Lower lobe of right lung (tissue), 2 donors: ENCODE measurements around the gene LHFPL6. TPM values are rescaled to one million over a fixed set of nuclear protein-coding genes. Genes with fewer than 3 reads are reported as not detected.

Source experiments
- ATAC-seq, 2 donors: fragments of 200-7000 bp; cut with Tn5 transposase; one replicate each; pipeline ENCODE4 v1.9.1; 2020 to 2022; ENCODE audit warnings: mild to moderate bottlenecking in 2 of 2, moderate library complexity in 2 of 2
- DNase-seq: peaks from one replicate; pipeline ENCODE4 v3.0.0-alpha.2; 2020
- H3K27ac ChIP-seq: fragments of 200-600 bp; one replicate; pipeline ENCODE4 v1.8.0; 2022
- H3K27me3 ChIP-seq: fragments of 200-600 bp; one replicate; pipeline ENCODE4 v1.8.0; 2022; ENCODE audit warnings: low read depth
- H3K36me3 ChIP-seq: fragments of 200-600 bp; one replicate; pipeline ENCODE4 v1.8.0; 2022; ENCODE audit warnings: mild to moderate bottlenecking
- H3K4me1 ChIP-seq: fragments of 200-600 bp; one replicate; pipeline ENCODE4 v1.8.0; 2022
- H3K4me3 ChIP-seq: fragments of 200-600 bp; one replicate; pipeline ENCODE4 v1.8.0; 2022; ENCODE audit warnings: mild to moderate bottlenecking
- H3K9me3 ChIP-seq: fragments of 200-600 bp; one replicate; pipeline ENCODE4 v1.8.0; 2022
- CTCF ChIP-seq: fragments of 200-600 bp; IDR thresholded peaks from one replicate; pipeline ENCODE4 v1.8.0; 2022; ENCODE audit warnings: antibody characterized with exemption, mild to moderate bottlenecking
- intact Hi-C: fragments of 100-400 bp; cut with DNase I; formaldehyde crosslinking; loops from one replicate; pipeline ENCODE4 v1.11.0; 2022
- total RNA-seq: library from RNA; stranded (reverse); fragmentation: NEBNext Ultra II Directional; extraction: Animal tissue kit (Norgen Biotek cat#: 25700); gene quantifications from one replicate; pipeline ENCODE4 v1.2.1, GENCODE V29; 2021
- donor health status: DM: no; HTN: yes; CAD: no; lungs with severe emphysema.

LHFPL6 gene
- total RNA-seq, 1 donor from 2014 or later = 68.7 TPM

DNA sequence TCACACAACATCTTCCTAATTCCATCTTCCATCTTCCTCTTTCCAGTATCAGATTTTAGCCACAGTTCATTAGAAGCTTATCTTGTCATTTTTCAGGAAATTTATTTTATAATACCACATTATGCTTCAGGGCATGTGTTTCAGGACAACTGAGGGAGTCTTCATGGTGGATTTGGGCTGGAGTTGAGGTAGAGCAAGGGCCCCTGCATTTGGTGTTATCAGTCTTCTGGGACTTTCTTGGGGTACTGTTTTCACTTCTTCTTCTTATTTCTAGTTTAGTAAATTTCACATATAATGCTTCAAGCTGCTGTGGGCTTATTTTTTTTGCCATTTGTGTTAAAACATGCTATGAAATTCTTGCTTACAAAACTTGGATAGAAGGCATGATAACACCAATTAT is 188.7 kb downstream of the LHFPL6 start:
- Histone ChIP-seq H3K4me1 (peaks cover 38% of the 10 kb centered on the region), H3K9me3 (no peaks in the 10 kb centered on the region), H3K27ac (peak overlapping the region; percentile 39), H3K27me3 (no peaks in the 10 kb centered on the region), H3K4me3 (no peak overlapping the region), H3K36me3 (no peaks in the 10 kb centered on the region)
- DNase-seq = no peak
- no peak for ATAC-seq
- intact Hi-C loops = loop anchor here (5.0 kb wide), 1 partner anchor 198 kb away; no protein-coding TSS in a partner anchor
- TF ChIP-seq CTCF = no peak

DNA sequence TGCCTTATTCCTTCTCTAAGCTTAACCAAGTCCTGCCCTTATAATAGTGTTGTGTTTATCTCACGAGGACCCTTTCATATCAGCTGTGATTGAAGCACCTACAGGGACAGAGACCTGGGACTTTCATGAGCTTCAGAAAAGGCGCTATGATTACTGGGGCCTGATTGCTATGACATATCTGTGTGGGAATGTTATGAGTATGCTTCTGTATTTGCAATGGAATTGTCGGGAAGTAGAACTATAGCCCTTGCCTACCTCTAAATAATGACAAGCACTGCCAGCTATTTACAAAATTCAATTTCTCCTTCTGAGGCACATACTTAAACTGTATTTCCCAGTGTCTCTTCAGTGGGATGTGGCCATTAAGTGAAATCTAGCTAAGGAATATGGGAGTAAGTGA is 191.5 kb downstream of the LHFPL6 start:
- no peak for TF ChIP-seq CTCF
- intact Hi-C loops = loop anchor here (5.0 kb wide), 1 partner anchor 201 kb away; no protein-coding TSS in a partner anchor
- Histone ChIP-seq H3K4me1 (peaks cover 45% of the 10 kb centered on the region), H3K27me3 (no peaks in the 10 kb centered on the region), H3K4me3 (no peak overlapping the region), H3K36me3 (no peaks in the 10 kb centered on the region), H3K27ac (no peak overlapping the region), H3K9me3 (no peaks in the 10 kb centered on the region)
- DNase-seq = no peak
- no peak for ATAC-seq

- intact Hi-C loops = loop anchor here (5.0 kb wide), 1 partner anchor 201 kb away; no protein-coding TSS in a partner anchor
- DNase-seq (no peak), ATAC-seq (no peak)
- H3K36me3 ChIP-seq = no peaks in the 10 kb centered on the region
- peaks cover 43% of the 10 kb centered on the region for H3K4me1 ChIP-seq
- H3K27me3 ChIP-seq = no peaks in the 10 kb centered on the region
- H3K27ac ChIP-seq = no peak overlapping the region
- no peaks in the 10 kb centered on the region for H3K9me3 ChIP-seq
- no peak overlapping the region for H3K4me3 ChIP-seq
- TF ChIP-seq CTCF = no peak
Observed at GRCh38 chr13:39410964-39411363, 192.0 kb downstream of the LHFPL6 start.

DNA sequence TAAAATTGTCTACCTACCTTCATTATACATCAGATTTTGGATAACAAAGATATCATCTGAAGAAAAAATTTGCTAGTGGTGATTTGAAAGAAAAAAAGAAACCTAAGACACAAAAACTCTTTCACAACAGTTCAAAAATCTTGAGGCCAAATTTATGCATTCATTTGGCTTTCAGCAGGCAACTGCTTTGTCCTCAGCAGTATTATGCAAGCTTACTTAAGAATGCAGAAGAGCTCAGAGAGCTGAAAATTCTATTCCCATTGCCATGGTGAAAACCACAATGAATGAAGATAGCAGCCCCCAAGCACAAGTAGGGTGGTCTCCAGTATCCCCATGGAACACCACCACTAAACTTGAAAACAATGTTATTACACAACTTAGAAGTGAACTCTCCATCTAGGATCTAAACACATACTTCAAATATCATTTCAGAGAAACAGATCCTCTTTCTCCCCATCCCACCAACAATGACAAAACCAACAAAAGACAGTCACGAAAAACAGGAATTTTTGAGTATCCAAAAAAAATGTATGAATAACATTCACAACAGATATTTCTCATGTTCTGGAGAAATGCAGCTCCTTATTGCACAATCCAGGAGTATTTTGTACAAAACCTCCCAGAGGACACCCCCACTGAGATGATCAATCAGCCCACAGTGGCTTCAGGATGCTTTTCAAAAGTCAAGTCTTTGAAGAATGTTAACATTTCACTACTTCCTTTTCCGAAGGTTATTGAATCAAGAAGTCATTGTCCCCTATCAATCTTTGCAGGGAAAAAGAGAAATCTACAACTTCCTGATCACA is 192.7 kb downstream of the LHFPL6 start:
- Histone ChIP-seq H3K36me3 (no peaks in the 10 kb centered on the region), H3K4me3 (no peak overlapping the region), H3K27me3 (no peaks in the 10 kb centered on the region), H3K9me3 (no peaks in the 10 kb centered on the region), H3K27ac (no peak overlapping the region), H3K4me1 (peaks cover 36% of the 10 kb centered on the region)
- DNase-seq (no peak), ATAC-seq (no peak)
- no peak for TF ChIP-seq CTCF
- intact Hi-C loops = loop anchor here (5.0 kb wide), 1 partner anchor 202 kb away; no protein-coding TSS in a partner anchor

DNA sequence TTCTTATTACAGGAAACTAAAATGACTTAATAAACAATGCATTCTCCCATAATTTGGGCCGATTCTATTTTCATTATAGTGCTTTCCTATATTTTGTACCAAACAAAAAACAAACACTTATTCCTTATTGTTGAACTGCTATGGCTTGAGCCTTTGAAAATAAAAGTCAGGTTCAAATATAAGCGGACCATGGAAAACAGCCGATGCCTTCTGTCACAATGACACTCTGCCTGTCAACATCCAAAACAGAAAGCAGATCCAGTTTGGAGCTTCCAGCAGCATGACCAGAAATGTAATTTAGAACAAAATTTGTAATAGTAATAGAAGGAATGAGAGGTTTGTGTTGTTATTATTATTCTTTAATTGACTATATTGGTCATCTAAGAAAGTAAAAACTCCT is 194.5 kb downstream of the LHFPL6 start:
- H3K4me1 ChIP-seq = peaks cover 35% of the 10 kb centered on the region

More for the DNA sequence above, 194.5 kb downstream of the LHFPL6 start:
- Histone ChIP-seq H3K4me3 (no peak overlapping the region), H3K9me3 (no peaks in the 10 kb centered on the region), H3K36me3 (no peaks in the 10 kb centered on the region), H3K27ac (no peak overlapping the region), H3K27me3 (no peaks in the 10 kb centered on the region)
- intact Hi-C loops = no loop called here
- ATAC-seq (no peak), DNase-seq (no peak)
- no peak for TF ChIP-seq CTCF
